Tibial artery (tissue), 4 donors: ENCODE measurements around the gene ABLIM3.

ENCODE experiments used
- DNase-seq, 2 donors: peaks; one replicate each; pipeline ENCODE4 v3.0.0-alpha.2; 2019
- H3K27ac ChIP-seq, 2 donors: fragments of 200-600 bp; sonication (generic) in 1 of 2; 1 replicate in 1 of 2; 2 replicates in 1 of 2; pipeline ENCODE4 v1.5.1; 2018 to 2019; ENCODE audit warnings: mild to moderate bottlenecking in 1 of 2
- H3K27me3 ChIP-seq, 2 donors: fragments of 200-600 bp; sonication (generic) in 1 of 2; one replicate each; pipeline versions ENCODE4 v1.5.1 to v1.6.0; 2016 to 2019
- H3K36me3 ChIP-seq, 3 donors: fragments of 200-600 bp; sonication (generic) in 2 of 3; one replicate each; pipeline ENCODE4 v1.5.1; 2016 to 2019; ENCODE audit warnings: mild to moderate bottlenecking in 2 of 3
- H3K4me1 ChIP-seq, 4 donors: fragments of 200-600 bp; sonication (generic) in 2 of 4; 1 replicate in 3 of 4; 2 replicates in 1 of 4; pipeline ENCODE4 v1.5.1; 2016 to 2019
- H3K4me3 ChIP-seq, 2 donors: fragments of 200-600 bp; sonication (generic) in 1 of 2; 1 replicate in 1 of 2; 2 replicates in 1 of 2; pipeline ENCODE4 v1.5.1; 2018 to 2019; ENCODE audit warnings: mild to moderate bottlenecking in 2 of 2
- H3K9me3 ChIP-seq, 3 donors: fragments of 200-600 bp; sonication (generic) in 1 of 3; one replicate each; pipeline ENCODE4 v1.5.1; 2016 to 2019
- CTCF ChIP-seq, 2 experiments: fragments of 200-600 bp in 1 of 2; fragments of 450-650 bp in 1 of 2; IDR thresholded peaks; one replicate each; pipeline ENCODE4 v1.5.1; 2017 to 2019; ENCODE audit warnings: antibody characterized with exemption in 2 of 2, mild to moderate bottlenecking in 1 of 2, moderate library complexity in 1 of 2
- intact Hi-C: fragments of 100-400 bp; cut with DNase I; formaldehyde crosslinking; loops from one replicate; pipeline ENCODE4 v1.15.0; 2023; ENCODE audit warnings: low total_unique reads

Gene ABLIM3

GRCh38 chr5:149133795-149134777, 7.2 kb upstream of the ABLIM3 start:
- H3K27me3 ChIP-seq: no peaks in the 10 kb centered on the region
- H3K27ac ChIP-seq: no peak overlapping the region
- no peak overlapping the region for H3K4me3 ChIP-seq
- DNase-seq: peak; percentile 59 to 84
- no peaks in the 10 kb centered on the region for H3K9me3 ChIP-seq
- no peak for TF ChIP-seq CTCF (IDR thresholded peaks at IDR 0.05)
- peaks cover 0 to 11% (median 2%) of the 10 kb centered on the region in 4 donors for H3K4me1 ChIP-seq
- H3K36me3 ChIP-seq: no peaks in the 10 kb centered on the region
- intact Hi-C loops: no loop called here

GRCh38 chr5:149134778-149135500, 6.4 kb upstream of the ABLIM3 start:
- Histone ChIP-seq H3K27ac (peak overlapping the region in 1 of 2 donors; percentile 1), H3K9me3 (no peaks in the 10 kb centered on the region), H3K27me3 (no peaks in the 10 kb centered on the region), H3K4me3 (no peak overlapping the region), H3K36me3 (no peaks in the 10 kb centered on the region), H3K4me1 (peaks cover 0 to 11% (median 2%) of the 10 kb centered on the region in 4 donors)
- no peak for DNase-seq
- intact Hi-C loops: no loop called here
- no peak for TF ChIP-seq CTCF (IDR thresholded peaks at IDR 0.05)

- Histone ChIP-seq H3K4me3 (no peak overlapping the region), H3K27me3 (no peaks in the 10 kb centered on the region), H3K27ac (peak overlapping the region in 1 of 2 donors; percentile 1), H3K9me3 (no peaks in the 10 kb centered on the region), H3K36me3 (no peaks in the 10 kb centered on the region), H3K4me1 (peaks cover 0 to 11% (median 2%) of the 10 kb centered on the region in 4 donors)
- no peak for TF ChIP-seq CTCF (IDR thresholded peaks at IDR 0.05)
- intact Hi-C loops: no loop called here
- DNase-seq: no peak
Measured at GRCh38 chr5:149135536-149136201, 5.6 kb upstream of the ABLIM3 start.

- Histone ChIP-seq H3K9me3 (no peaks in the 10 kb centered on the region), H3K36me3 (no peaks in the 10 kb centered on the region), H3K4me3 (no peak overlapping the region), H3K27ac (no peak overlapping the region), H3K27me3 (no peaks in the 10 kb centered on the region), H3K4me1 (peaks cover 0 to 27% (median 11%) of the 10 kb centered on the region in 4 donors)
- DNase-seq: no peak
- no peak for TF ChIP-seq CTCF (IDR thresholded peaks at IDR 0.05)
- intact Hi-C loops: no loop called here
Measured at GRCh38 chr5:149138182-149138923, 2.9 kb upstream of the ABLIM3 start.
